GM18507 (cell line): Measurements from ENCODE around the gene ZNF587.
A peak's percentile ranks its signal among the peaks of the same experiment; 100 is the strongest.
"Not testable (repeated sequence)": the region's sequence is repeated elsewhere in the genome, so short reads cannot be mapped to it uniquely, and the experiment has no call there.

Experiments used
- DNase-seq: peaks from one replicate; pipeline ENCODE4 v3.0.0; 2011; ENCODE audit warnings: low read depth; ENCODE audit not compliant: insufficient read length; ENCODE audit errors: extremely low spot score
- FAIRE-seq: peaks from 2 replicates; lab custom pipeline; 2011; peaks lifted over from hg19 to GRCh38; lab: Jason Lieb, UNC

The ZNF587 gene

GRCh38 chr19:57870225-57870624 lies 20.6 kb downstream of the ZNF587 start:
- no peak for FAIRE-seq
- DNase-seq = no peak

GRCh38 chr19:57872450-57872849 lies 22.8 kb downstream of the ZNF587 start:
- DNase-seq (no peak), FAIRE-seq (no peak)

GRCh38 chr19:57873883-57874799 lies 24.5 kb downstream of the ZNF587 start:
- FAIRE-seq = not testable (repeated sequence)

GRCh38 chr19:57886046-57886445 lies 36.4 kb downstream of the ZNF587 start:
- FAIRE-seq = no peak
- DNase-seq = no peak

More at GRCh38 chr19:57873883-57874799, 24.5 kb downstream of the ZNF587 start:
- DNase-seq = not testable (repeated sequence)

- no peak for DNase-seq
- no peak for FAIRE-seq
Observed at GRCh38 chr19:57887195-57887941, 37.7 kb downstream of the ZNF587 start.

GRCh38 chr19:57888107-57888559 lies 38.5 kb downstream of the ZNF587 start:
- FAIRE-seq = no peak
- DNase-seq = no peak

- peak; percentile 84 for FAIRE-seq
- DNase-seq = no peak
Observed at GRCh38 chr19:57888560-57889231, 39.0 kb downstream of the ZNF587 start, which contains the start of gene ZNF814. Gene ZNF814, minus strand, starts transcription at chr19:57889037. Its CDS starts 235 bp downstream, at chr19:57888802.

- FAIRE-seq, DNase-seq: not testable (repeated sequence)
Observed at GRCh38 chr19:57890706-57891105, 41.0 kb downstream of the ZNF587 start.

GRCh38 chr19:57900311-57900710 lies 50.7 kb downstream of the ZNF587 start:
- FAIRE-seq (no peak), DNase-seq (no peak)

- DNase-seq (no peak), FAIRE-seq (no peak)
Observed at GRCh38 chr19:57903618-57904184, 54.0 kb downstream of the ZNF587 start.

GRCh38 chr19:57905258-57905657 lies 55.6 kb downstream of the ZNF587 start:
- no peak for DNase-seq
- FAIRE-seq = no peak

- FAIRE-seq (no peak), DNase-seq (no peak)
Observed at GRCh38 chr19:57907394-57907793, 57.7 kb downstream of the ZNF587 start.

- no peak for FAIRE-seq
- no peak for DNase-seq
Observed at GRCh38 chr19:57914531-57914930, 64.9 kb downstream of the ZNF587 start.
